Measurements from ENCODE around the gene CHRNA3.

The CHRNA3 gene

GRCh38 chr15:78635346-78635745 is 14.6 kb upstream of the CHRNA3 start:
- DNase-seq = no peak

- no peak for DNase-seq
Observed at GRCh38 chr15:78634210-78635145, 13.7 kb upstream of the CHRNA3 start.

GRCh38 chr15:78633348-78633747 is 12.6 kb upstream of the CHRNA3 start:
- no peak for DNase-seq

- DNase-seq = no peak
Observed at GRCh38 chr15:78630886-78631633, 10.3 kb upstream of the CHRNA3 start.

- DNase-seq = no peak
Observed at GRCh38 chr15:78629716-78630065, 8.9 kb upstream of the CHRNA3 start.

GRCh38 chr15:78629031-78629715 is 8.4 kb upstream of the CHRNA3 start:
- DNase-seq = no peak

- no peak for DNase-seq
Observed at GRCh38 chr15:78628227-78628626, 7.4 kb upstream of the CHRNA3 start.

- no peak for DNase-seq
Observed at GRCh38 chr15:78627348-78627747, 6.6 kb upstream of the CHRNA3 start.

GRCh38 chr15:78626381-78626995 is 5.7 kb upstream of the CHRNA3 start:
- no peak for DNase-seq

GRCh38 chr15:78625606-78626280 is 4.9 kb upstream of the CHRNA3 start:
- DNase-seq = no peak

- DNase-seq = no peak
Observed at GRCh38 chr15:78624651-78625590, 4.1 kb upstream of the CHRNA3 start.

- no peak for DNase-seq
Observed at GRCh38 chr15:78623786-78624497, 3.1 kb upstream of the CHRNA3 start.

GRCh38 chr15:78621810-78622402 is 1.1 kb upstream of the CHRNA3 start:
- DNase-seq = no peak

- DNase-seq = no peak
Observed at GRCh38 chr15:78620021-78620526, 722 bp downstream of the CHRNA3 start.

- DNase-seq = no peak
Observed at GRCh38 chr15:78619022-78619950, 1.5 kb downstream of the CHRNA3 start.

GRCh38 chr15:78618490-78618934 is 2.3 kb downstream of the CHRNA3 start:
- DNase-seq = peak; percentile 83

- no peak for DNase-seq
Observed at GRCh38 chr15:78618064-78618463, 2.7 kb downstream of the CHRNA3 start.

- DNase-seq = no peak
Observed at GRCh38 chr15:78617516-78617915, 3.3 kb downstream of the CHRNA3 start.

- DNase-seq = no peak
Observed at GRCh38 chr15:78617076-78617475, 3.7 kb downstream of the CHRNA3 start.
